ENCODE measurements around the gene FBH1. TPM values are rescaled to one million over a fixed set of nuclear protein-coding genes. Genes with fewer than 3 reads are reported as not detected.

The FBH1 gene
- total RNA-seq, 1 donor from 2014 or later: 71.5 TPM

DNA sequence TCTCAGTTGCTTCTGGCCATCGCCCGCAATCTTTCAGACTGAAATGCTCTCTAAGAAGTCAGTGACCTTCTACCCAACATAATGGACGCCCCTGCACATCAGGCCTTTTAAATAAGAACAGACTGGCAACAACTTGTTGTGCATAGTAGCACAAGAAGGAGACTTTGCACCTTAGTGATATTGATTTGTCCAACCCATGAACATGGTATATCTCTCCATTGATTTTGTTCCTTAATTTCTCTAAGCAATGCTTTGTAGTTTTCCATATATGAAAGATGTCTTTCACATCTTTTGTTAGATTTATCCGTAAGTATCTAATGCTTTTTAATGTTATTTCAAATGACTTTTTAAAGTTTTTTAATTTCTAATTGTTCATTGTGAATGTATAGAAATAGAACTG, 83.0 kb downstream of the FBH1 start:
- TF ChIP-seq, protein P1, sequence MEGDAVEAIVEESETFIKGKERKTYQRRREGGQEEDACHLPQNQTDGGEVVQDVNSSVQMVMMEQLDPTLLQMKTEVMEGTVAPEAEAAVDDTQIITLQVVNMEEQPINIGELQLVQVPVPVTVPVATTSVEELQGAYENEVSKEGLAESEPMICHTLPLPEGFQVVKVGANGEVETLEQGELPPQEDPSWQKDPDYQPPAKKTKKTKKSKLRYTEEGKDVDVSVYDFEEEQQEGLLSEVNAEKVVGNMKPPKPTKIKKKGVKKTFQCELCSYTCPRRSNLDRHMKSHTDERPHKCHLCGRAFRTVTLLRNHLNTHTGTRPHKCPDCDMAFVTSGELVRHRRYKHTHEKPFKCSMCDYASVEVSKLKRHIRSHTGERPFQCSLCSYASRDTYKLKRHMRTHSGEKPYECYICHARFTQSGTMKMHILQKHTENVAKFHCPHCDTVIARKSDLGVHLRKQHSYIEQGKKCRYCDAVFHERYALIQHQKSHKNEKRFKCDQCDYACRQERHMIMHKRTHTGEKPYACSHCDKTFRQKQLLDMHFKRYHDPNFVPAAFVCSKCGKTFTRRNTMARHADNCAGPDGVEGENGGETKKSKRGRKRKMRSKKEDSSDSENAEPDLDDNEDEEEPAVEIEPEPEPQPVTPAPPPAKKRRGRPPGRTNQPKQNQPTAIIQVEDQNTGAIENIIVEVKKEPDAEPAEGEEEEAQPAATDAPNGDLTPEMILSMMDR (IDR thresholded peaks at IDR 0.05; ENCODE audit: insufficient read depth, low read depth, low read length): no peak
- TF ChIP-seq EZH2 (IDR thresholded peaks at IDR 0.05; ENCODE audit: insufficient read depth, low read length): no peak
- Histone ChIP-seq H2AFZ (ENCODE audit: low read depth, low read length) (no peak overlapping the region), H3K36me3 (ENCODE audit: insufficient read depth, low read length) (no peaks in the 10 kb centered on the region), H3K79me2 (ENCODE audit: insufficient read depth, low read length) (no peaks in the 10 kb centered on the region), H3K4me1 (ENCODE audit: insufficient read depth, low read length) (peaks cover under 1% of the 10 kb centered on the region), H3K4me2 (ENCODE audit: low read length) (no peak overlapping the region), H3K9me3 (ENCODE audit: insufficient read depth, low read depth, low read length) (no peaks in the 10 kb centered on the region), H3K27me3 (ENCODE audit: insufficient read depth, low read length) (no peaks in the 10 kb centered on the region), H3K27ac (ENCODE audit: low read depth, low read length) (no peak overlapping the region), H4K20me1 (ENCODE audit: insufficient read depth, low read length) (no peaks in the 10 kb centered on the region), H3K4me3 (ENCODE audit: insufficient read depth, low read depth, low read length) (no peak overlapping the region), H3K9ac (ENCODE audit: low read length) (no peak overlapping the region)
- H3K9me3 Mint-ChIP-seq (ENCODE audit: unreplicated experiment): no peaks in the 10 kb centered on the region
- DNase-seq (ENCODE audit: low read depth): no peak
- H3K36me3 Mint-ChIP-seq (ENCODE audit: low read depth, unreplicated experiment): no peaks in the 10 kb centered on the region
- H3K27ac Mint-ChIP-seq (ENCODE audit: unreplicated experiment): no peak overlapping the region
- no peaks in the 10 kb centered on the region for H3K4me1 Mint-ChIP-seq (ENCODE audit: low read depth, unreplicated experiment)
- FAIRE-seq: no peak
- H3K27me3 Mint-ChIP-seq (ENCODE audit: low read depth, unreplicated experiment): peaks cover 15% of the 10 kb centered on the region
- no peak overlapping the region for H3K4me3 Mint-ChIP-seq (ENCODE audit: unreplicated experiment)

DNA sequence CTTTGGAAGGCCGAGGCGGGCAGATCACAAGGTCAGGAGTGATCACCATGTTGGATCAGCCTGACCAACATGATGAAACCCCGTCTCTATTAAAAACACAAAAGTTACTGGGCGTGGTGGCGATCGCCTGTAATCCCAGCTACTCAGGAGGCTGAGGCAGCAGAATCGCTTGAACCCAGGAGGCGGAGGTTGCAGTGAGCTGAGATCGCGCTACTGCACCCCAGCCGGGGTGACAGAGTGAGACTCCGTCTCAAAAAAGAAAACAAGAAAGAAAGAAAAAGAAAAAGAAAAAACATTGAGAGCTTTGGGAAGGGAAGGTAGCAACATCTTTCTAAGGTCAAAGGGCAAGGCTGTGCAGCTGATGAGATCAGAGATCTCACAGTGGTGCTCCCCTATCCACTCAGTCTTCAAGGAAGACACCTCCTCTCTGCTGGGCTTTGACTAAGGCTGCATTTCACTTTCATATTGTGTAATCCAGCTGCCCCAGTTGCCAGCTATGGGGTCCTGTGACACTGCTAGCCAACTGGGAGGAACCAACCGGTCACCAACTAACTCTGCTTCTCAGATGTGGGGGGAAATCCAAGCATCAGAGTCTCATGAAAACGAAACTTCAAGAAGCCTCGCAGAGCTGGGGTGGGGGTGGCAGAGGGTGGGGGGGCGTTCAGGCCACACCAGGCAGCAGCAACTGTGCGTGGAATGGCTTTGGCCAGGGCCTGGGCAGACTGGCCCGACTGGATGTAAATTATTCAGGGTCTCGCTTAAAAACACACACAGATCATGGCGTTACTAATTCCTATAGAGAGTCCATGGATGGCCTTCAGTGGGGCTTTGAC, 85.8 kb downstream of the FBH1 start:
- Histone ChIP-seq H3K4me2 (ENCODE audit: low read length) (peak overlapping the region; percentile 98), H3K4me3 (ENCODE audit: insufficient read depth, low read depth, low read length) (peak overlapping the region; percentile 78), H3K27ac (ENCODE audit: low read depth, low read length) (no peak overlapping the region), H3K9ac (ENCODE audit: low read length) (peak overlapping the region; percentile 74), H3K79me2 (ENCODE audit: insufficient read depth, low read length) (no peaks in the 10 kb centered on the region), H3K27me3 (ENCODE audit: insufficient read depth, low read length) (peaks cover 2% of the 10 kb centered on the region), H4K20me1 (ENCODE audit: insufficient read depth, low read length) (no peaks in the 10 kb centered on the region), H3K9me3 (ENCODE audit: insufficient read depth, low read depth, low read length) (no peaks in the 10 kb centered on the region), H3K4me1 (ENCODE audit: insufficient read depth, low read length) (peaks cover 3% of the 10 kb centered on the region), H3K36me3 (ENCODE audit: insufficient read depth, low read length) (no peaks in the 10 kb centered on the region), H2AFZ (ENCODE audit: low read depth, low read length) (peak overlapping the region; percentile 96)
- peaks cover 22% of the 10 kb centered on the region for H3K27me3 Mint-ChIP-seq (ENCODE audit: low read depth, unreplicated experiment)
- DNase-seq (ENCODE audit: low read depth): peak; percentile 8
- H3K4me3 Mint-ChIP-seq (ENCODE audit: unreplicated experiment): peak overlapping the region; percentile 86
- no peak for FAIRE-seq
- no peak for TF ChIP-seq EZH2 (IDR thresholded peaks at IDR 0.05; ENCODE audit: insufficient read depth, low read length)
- TF ChIP-seq, protein P1 (IDR thresholded peaks at IDR 0.05; ENCODE audit: insufficient read depth, low read depth, low read length): no peak
- no peaks in the 10 kb centered on the region for H3K4me1 Mint-ChIP-seq (ENCODE audit: low read depth, unreplicated experiment)
- H3K27ac Mint-ChIP-seq (ENCODE audit: unreplicated experiment): no peak overlapping the region
- no peaks in the 10 kb centered on the region for H3K9me3 Mint-ChIP-seq (ENCODE audit: unreplicated experiment)
- H3K36me3 Mint-ChIP-seq (ENCODE audit: low read depth, unreplicated experiment): no peaks in the 10 kb centered on the region
